ENCODE results near the gene MYO18B.
"Not testable (repeated sequence)": the region's sequence is repeated elsewhere in the genome, so short reads cannot be mapped to it uniquely, and the experiment has no call there.

The MYO18B gene, protein sequence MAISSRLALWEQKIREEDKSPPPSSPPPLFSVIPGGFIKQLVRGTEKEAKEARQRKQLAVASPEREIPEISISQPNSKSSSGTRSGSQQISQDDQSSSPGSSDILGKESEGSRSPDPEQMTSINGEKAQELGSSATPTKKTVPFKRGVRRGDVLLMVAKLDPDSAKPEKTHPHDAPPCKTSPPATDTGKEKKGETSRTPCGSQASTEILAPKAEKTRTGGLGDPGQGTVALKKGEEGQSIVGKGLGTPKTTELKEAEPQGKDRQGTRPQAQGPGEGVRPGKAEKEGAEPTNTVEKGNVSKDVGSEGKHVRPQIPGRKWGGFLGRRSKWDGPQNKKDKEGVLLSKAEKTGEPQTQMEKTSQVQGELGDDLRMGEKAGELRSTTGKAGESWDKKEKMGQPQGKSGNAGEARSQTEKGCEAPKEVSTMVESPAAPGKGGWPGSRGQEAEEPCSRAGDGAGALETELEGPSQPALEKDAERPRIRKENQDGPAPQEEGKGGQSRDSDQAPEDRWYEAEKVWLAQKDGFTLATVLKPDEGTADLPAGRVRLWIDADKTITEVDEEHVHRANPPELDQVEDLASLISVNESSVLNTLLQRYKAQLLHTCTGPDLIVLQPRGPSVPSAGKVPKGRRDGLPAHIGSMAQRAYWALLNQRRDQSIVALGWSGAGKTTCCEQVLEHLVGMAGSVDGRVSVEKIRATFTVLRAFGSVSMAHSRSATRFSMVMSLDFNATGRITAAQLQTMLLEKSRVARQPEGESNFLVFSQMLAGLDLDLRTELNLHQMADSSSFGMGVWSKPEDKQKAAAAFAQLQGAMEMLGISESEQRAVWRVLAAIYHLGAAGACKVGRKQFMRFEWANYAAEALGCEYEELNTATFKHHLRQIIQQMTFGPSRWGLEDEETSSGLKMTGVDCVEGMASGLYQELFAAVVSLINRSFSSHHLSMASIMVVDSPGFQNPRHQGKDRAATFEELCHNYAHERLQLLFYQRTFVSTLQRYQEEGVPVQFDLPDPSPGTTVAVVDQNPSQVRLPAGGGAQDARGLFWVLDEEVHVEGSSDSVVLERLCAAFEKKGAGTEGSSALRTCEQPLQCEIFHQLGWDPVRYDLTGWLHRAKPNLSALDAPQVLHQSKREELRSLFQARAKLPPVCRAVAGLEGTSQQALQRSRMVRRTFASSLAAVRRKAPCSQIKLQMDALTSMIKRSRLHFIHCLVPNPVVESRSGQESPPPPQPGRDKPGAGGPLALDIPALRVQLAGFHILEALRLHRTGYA (N-terminal part only)

GRCh38 chr22:25741692-25742626 lies at the start of gene MYO18B:
TSS of gene MYO18B (plus strand) at chr22:25742188. CDS start at chr22:25761093, 18,905 bp downstream.
- DNase-seq = no peak

- DNase-seq = peak; percentile 44
These were observed 49.4 kb upstream of the MYO18B start for GRCh38 chr22:25692397-25693267.

GRCh38 chr22:25693268-25693565 lies 48.8 kb upstream of the MYO18B start:
- DNase-seq = no peak

DNA sequence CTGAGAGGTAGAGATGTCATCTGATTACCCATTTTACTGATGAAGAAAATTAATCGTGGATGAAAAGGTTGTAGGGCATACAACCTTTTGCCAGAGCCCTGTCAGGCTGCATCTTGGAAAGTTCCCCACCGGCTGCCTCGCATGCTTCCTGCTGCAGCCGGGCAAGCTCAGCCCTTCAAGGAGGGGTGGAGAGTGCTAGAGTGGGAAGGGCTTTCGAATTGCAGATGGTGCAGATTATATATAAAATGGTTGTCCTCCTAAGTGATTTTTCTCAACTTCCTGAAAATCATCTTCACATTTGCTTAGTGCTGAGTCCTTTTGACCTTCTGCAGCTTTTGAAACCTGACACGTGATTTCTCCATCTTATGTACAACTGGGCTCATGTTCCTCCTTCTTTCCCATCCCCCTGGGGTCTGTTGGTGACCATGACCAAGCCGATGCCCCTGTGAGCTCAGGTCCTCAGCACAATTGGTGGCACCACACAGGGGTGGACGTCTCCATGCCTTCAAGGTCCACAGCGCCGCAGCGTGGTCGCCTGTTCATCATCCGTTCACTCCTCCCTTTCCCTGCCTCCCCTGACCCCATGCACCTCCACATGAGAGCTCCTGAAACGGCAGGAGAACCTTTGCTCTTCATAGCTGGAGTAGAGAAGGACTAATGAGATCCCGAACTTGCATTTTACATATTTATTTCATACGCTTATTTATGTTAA lies 47.6 kb upstream of the MYO18B start:
- no peak for DNase-seq

- no peak for DNase-seq
These were observed 46.8 kb upstream of the MYO18B start for GRCh38 chr22:25695146-25695545.

DNA sequence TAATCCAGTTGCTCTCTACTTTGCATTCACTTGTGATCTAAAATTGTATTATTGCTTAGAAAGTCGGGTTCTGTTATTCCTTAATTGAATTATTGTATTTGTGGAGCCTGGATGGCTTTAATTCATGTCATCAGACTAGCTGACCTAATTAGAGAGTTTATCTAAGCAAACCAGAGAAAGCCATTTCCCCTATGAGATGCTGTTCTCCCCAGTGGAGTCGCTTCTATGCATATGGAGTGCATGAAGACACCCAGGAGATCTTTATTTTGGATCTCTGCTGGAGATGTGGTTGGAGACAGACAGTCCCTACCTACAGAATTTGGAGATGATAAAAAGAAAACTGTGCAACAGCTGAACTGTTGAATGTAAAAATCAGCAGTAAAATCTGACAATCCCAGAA lies 45.2 kb upstream of the MYO18B start:
- no peak for DNase-seq

DNA sequence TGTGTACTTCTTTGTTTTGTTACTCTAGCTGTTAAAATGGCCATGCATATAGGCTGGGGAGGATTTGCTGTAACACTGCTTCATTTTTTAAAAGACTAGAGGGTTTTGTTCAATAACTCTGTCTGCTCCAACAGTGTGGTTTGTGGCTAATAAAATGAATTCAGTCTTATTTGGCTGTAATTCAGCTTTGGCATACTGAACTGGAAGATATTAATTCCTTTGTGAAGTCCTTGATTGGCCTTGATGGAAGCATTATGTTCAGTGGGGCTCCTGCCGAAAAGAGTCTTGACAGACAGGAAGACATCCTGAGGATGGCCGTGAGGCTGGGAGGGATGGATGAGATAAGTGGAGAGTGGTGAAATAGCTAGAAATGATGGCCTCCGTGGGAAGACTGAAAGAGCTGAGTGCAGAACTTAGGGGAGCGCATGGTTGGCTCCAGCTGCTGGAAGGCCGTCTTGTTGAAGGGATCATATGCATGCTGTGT lies 44.8 kb upstream of the MYO18B start:
- peak; percentile 46 for DNase-seq

- no peak for DNase-seq
These were observed 44.0 kb upstream of the MYO18B start for GRCh38 chr22:25697978-25698377.

- no peak for DNase-seq
These were observed 43.5 kb upstream of the MYO18B start for GRCh38 chr22:25698461-25698860.

DNA sequence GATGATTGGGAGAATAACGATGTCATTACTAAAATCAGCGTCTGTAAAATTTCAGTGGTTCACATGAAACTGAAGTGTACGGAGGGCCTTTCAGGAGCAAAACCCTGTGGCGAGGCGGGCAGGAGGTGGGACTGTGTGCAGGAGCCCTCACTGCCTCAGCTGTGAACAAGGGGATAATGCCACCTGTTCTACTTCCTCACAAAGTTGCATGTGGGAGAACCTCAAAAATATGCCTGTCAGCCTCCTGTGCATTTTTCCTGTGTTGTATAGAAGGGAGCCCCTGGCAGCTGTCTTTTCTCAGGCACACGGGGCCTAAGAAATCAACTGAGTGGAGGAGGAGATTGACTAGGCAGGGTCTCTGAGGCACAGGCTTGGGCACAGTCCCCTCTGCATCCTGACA lies 43.0 kb upstream of the MYO18B start:
- DNase-seq = peak; percentile 10

DNA sequence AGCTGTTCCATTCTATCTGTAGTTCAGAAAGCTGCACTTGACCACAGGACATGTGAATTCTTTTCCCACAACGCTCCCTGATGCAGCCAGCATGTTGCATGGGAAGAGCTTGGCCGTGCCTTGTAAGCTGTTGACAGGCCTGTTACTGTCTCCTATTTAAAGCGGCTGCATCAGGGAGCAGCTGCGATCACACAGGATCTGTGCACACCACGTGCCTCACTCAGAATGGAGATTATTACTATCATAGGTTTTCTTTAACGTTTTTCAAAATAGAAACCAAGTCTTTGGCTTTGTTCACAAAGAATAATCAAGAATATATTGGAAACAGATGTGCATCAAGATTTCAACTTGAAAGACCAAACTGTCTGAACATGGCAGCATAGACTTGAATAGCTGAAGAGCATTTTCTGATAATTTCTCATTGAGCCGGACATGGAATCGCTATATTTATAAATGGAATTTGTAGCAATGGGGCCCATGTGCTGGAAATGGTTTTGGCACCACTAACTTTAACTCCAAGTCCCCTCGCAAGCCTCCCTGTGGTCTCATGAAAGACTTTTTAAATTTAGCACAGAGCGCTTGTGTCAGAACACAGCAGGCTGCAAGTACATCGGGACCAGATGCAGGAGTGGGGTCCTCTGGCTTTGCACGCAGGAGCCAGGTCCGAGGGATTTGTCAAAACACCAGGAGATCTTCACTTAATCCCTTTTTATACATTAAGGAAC lies 40.8 kb upstream of the MYO18B start:
- DNase-seq = peak; percentile 70

DNA sequence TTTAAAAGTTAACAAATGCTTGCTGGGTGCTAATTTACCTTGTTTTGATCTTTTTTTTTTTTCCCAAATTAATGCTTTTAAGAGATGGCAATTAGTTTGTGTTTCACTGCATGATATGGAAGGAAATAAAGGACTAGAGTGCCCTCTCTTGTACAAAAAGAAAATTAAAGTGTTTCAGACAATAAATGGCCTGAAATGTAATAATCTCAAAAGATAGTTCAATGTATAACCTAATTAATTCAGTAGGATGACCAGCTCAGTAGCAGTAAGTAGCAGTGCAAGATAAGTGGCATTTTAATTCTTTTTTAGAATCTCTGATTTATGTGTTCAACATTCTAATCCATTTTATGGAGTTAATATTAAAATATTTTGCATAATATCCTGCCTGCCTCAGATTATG lies 39.9 kb upstream of the MYO18B start:
- peak; percentile 59 for DNase-seq

DNA sequence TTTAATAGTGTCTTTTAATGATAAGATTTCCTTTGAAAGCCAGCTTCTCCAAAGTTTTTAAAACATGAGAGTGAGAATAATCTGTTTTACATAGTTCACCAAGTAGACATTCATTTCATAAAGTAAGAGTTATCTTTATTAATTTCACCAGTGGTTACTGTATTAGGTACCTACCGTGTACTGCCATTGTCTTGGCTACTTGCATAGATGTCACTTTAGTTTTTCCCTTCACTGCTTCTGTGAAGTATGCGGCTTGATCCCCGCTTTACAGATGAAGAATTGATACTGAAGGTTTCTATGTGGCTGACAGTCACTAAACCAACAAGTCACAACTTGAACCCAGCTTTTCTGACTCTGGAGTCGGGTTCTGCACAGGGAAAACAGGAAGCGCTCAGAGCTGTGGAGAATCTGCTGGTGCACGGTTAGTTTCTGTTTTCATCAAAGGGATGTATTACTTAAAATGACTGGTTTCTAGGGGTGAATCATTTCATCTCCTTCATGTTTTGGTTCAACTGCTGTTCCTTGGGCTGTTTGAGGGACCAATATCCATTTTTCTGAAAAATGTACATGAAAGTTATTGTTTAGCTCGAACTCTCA lies 39.3 kb upstream of the MYO18B start:
- no peak for DNase-seq

DNA sequence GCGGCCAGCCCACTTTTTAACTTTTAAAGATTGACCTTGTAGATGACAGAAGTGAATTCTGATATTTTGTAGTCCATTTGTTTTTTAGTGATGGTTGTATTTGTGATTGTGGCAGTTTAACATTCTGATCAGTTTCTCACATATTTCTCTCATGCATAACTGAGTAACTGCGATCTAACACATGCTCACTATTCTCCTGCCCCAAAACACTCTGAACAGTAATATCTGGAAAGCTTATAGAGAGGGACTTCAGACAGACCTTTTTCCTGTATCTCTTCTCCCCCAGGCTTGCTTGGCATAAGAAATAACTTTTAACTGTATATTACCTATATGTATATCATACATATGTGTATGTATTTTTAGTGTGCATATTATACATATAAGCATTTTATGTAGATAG lies 37.3 kb upstream of the MYO18B start:
- no peak for DNase-seq

DNA sequence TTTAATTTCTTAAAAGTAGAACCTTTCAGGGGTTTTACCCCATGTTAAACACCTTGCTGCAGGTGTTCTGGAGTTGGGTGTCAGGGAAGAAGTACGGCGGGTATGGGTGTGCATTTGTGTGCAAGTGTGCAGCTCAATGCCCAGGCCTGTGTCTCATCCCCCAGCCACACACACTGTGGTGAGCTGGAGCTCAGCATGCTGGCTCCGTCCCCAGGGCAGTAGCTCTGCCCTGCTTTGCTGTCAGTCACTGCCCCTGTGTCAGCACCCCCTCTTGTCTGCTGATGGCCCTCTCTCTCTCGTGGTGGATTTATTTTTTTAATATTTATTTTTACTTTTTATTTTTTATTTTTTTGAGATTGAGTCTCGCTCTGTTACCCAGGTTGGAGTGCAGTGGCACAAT lies 35.8 kb upstream of the MYO18B start:
- DNase-seq = no peak

DNA sequence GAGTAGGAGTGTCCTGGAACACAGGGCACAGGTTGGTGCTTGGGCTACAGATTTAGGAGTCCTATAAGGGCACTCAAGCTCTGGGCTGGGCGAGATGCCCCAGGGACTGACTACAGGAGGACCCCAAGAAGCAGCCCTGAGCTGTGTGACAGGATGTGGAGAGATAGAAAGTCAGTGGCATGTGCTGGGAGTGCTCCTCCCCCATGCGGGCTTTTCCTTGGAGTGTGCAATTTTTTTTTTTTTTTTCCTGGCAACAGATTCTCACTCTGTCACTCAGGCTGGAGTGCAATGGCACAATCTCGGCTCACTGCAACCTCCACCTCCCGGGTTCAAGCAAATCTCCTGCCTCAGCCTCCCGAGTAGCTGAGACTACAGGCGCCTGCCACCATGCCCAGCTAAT lies 33.6 kb upstream of the MYO18B start:
- DNase-seq = not testable (repeated sequence)

DNA sequence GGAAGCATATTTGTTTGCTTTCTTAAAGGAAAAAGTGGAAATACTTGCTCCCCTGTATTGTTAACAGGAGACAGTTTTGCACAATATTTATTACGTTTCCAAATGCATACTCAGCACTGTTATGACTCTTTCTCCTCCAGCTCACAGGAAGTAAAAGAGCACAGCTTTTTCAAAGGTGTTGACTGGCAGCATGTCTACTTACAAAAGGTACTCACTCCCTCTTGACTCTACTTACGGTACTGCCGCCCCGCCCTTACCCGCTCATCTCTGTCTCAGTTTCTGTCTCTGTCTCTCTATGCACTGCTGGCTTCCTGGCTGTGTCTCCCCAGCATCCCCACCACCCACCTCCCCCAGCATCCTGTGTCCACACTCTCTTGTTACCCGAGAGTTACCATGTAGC lies 32.2 kb upstream of the MYO18B start:
- no peak for DNase-seq

- DNase-seq = no peak
These were observed 31.5 kb upstream of the MYO18B start for GRCh38 chr22:25710501-25710900.

DNA sequence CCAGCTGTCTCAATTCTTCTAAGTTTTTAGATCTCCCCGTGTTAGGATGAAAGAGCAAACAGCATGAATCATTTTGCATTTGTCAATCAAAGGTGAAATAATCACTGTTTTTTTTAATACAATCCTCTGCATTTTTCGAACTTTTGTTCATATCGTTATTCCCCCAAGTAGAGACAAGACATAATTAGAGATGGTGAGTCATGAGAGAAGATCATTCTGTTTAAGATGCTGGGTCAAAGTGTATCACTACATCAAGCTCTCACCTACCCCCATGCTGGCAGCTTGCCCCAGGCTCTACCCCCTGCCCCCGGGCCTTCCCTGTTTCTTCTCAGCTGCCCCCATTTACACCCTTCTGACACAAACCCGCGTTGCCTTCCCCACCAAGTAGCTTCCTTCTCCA lies 30.5 kb upstream of the MYO18B start:
- no peak for DNase-seq
